Gastrocnemius medialis (tissue), 4 donors: Measurements from ENCODE around the gene OSM.

Experiments used
- CTCF ChIP-seq, 5 experiments: fragments of 450-650 bp in 3 of 5; fragments of 200-600 bp in 2 of 5; sonication (generic) in 2 of 5; IDR thresholded peaks in 4 of 5; conservative IDR thresholded peaks in 1 of 5; 1 replicate in 4 of 5; 2 replicates in 1 of 5; pipeline ENCODE4 v1.5.1; 2016 to 2019; ENCODE audit warnings: antibody characterized with exemption in 5 of 5, mild to moderate bottlenecking in 3 of 5, moderate library complexity in 3 of 5
- POLR2A ChIP-seq, 2 donors: fragments of 450-650 bp; IDR thresholded peaks; one replicate each; pipeline ENCODE4 v1.6.1; 2017; ENCODE audit warnings: antibody characterized with exemption in 2 of 2, mild to moderate bottlenecking in 2 of 2, moderate library complexity in 2 of 2

DNA sequence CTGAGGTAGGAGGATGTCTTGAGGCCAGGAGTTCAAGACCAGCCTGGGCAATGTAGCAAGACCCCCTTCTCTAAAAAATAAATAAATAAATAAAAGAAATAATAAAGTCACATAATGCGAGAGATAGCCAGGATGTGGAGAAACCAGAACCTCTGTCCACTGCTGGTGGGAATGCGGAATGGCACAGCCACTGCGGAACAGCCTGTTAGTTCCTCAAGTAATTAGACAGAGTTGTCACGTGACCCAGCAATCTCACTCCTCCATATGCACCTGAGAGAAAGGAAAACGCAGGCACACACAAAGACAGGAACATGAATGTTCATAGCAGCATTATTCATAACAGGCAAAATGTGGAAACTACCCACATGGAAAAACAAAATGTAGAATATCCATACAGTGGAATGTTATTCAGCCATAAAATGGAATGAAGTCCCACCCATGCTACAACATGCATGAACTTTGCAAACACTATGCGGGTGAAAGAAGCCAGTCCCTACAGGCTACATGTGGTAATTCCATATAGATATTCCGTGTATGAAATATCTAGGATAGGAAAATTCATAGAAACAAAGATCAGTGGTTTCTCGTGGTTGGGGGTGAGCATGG lies 47.5 kb downstream of the OSM start:
- TF ChIP-seq POLR2A (IDR thresholded peaks at IDR 0.05) (no peak), CTCF (IDR thresholded peaks at IDR 0.05 in 4 of 5, conservative IDR thresholded peaks at IDR 0.05 in 1 of 5) (no peak)
